Ascending aorta (tissue), 2 donors: ENCODE data around the gene DLX3. TPM values are rescaled to one million over a fixed set of nuclear protein-coding genes. Genes with fewer than 3 reads are reported as not detected.

Experiments used
- DNase-seq, 2 donors: peaks; one replicate each; pipeline ENCODE4 v3.0.0-alpha.2; 2019; ENCODE audit warnings: low spot score in 2 of 2
- H3K27ac ChIP-seq, 2 donors: fragments of 200-600 bp; sonication (generic); one replicate each; pipeline ENCODE4 v1.5.1; 2016 to 2017; ENCODE audit warnings: mild to moderate bottlenecking in 1 of 2
- H3K27me3 ChIP-seq: fragments of 200-600 bp; sonication (generic); one replicate; pipeline ENCODE4 v1.5.1; 2017
- H3K36me3 ChIP-seq, 2 donors: fragments of 200-600 bp; sonication (generic); one replicate each; pipeline ENCODE4 v1.5.1; 2016
- H3K4me1 ChIP-seq, 2 donors: fragments of 200-600 bp; sonication (generic); one replicate each; pipeline ENCODE4 v1.5.1; 2016 to 2017; ENCODE audit warnings: mild to moderate bottlenecking in 1 of 2
- H3K4me3 ChIP-seq, 2 donors: fragments of 200-600 bp; sonication (generic); one replicate each; pipeline ENCODE4 v1.5.1; 2016 to 2017; ENCODE audit warnings: mild to moderate bottlenecking in 1 of 2
- H3K9me3 ChIP-seq, 2 donors: fragments of 200-600 bp; sonication (generic); one replicate each; pipeline ENCODE4 v1.5.1; 2016
- intact Hi-C: fragments of 100-400 bp; cut with DNase I; formaldehyde crosslinking; loops from one replicate; pipeline ENCODE4 v1.15.1; 2023
- total RNA-seq: library from RNA; depleted of rRNA; stranded (reverse); fragments of >200 nt; gene quantifications from one replicate; pipeline ENCODE4 v1.1.0, GENCODE V29; 2016
- TF ChIP-seq, protein P1 (sequence below), 3 experiments: fragments of 200-600 bp in 2 of 3; fragments of 450-650 bp in 1 of 3; sonication (generic) in 2 of 3; IDR thresholded peaks; one replicate each; pipeline ENCODE4 v1.5.1; 2016 to 2019; ENCODE audit warnings: antibody characterized with exemption in 3 of 3, mild to moderate bottlenecking in 1 of 3, moderate library complexity in 1 of 3

The DLX3 gene
- total RNA-seq, 1 donor from 2014 or later = 1.6 TPM

DNA sequence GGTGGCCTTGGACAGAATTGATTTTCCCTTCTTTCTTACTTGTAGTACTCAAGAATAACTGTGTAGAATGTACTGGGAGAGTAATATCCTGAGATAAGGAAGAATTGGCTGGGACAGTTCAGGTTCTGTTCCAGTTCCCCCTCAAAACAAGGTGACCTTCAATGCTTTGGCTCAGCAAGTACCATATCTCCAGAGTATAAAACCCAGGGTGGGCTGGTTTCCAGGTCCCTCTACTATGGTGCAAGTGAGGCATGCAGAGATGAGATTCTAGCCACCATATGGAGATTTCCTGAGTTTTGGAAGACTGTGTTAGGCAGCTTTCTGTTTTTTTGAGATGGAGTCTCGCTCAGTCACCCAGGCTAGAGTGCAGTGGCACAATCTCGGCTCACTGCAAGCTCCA is 18.1 kb upstream of the DLX3 start:
- Histone ChIP-seq H3K27ac (no peak overlapping the region), H3K9me3 (peaks cover 9 to 32% of the 10 kb centered on the region in 2 donors), H3K4me1 (no peaks in the 10 kb centered on the region), H3K27me3 (no peaks in the 10 kb centered on the region), H3K36me3 (no peaks in the 10 kb centered on the region), H3K4me3 (no peak overlapping the region)
- DNase-seq = no peak
- TF ChIP-seq, protein P1, sequence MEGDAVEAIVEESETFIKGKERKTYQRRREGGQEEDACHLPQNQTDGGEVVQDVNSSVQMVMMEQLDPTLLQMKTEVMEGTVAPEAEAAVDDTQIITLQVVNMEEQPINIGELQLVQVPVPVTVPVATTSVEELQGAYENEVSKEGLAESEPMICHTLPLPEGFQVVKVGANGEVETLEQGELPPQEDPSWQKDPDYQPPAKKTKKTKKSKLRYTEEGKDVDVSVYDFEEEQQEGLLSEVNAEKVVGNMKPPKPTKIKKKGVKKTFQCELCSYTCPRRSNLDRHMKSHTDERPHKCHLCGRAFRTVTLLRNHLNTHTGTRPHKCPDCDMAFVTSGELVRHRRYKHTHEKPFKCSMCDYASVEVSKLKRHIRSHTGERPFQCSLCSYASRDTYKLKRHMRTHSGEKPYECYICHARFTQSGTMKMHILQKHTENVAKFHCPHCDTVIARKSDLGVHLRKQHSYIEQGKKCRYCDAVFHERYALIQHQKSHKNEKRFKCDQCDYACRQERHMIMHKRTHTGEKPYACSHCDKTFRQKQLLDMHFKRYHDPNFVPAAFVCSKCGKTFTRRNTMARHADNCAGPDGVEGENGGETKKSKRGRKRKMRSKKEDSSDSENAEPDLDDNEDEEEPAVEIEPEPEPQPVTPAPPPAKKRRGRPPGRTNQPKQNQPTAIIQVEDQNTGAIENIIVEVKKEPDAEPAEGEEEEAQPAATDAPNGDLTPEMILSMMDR (IDR thresholded peaks at IDR 0.05) = no peak
- intact Hi-C loops = no loop called here

GRCh38 chr17:50009282-50009681 is 14.3 kb upstream of the DLX3 start:
- H3K4me1 ChIP-seq = no peaks in the 10 kb centered on the region
- H3K9me3 ChIP-seq = peaks cover 9 to 34% of the 10 kb centered on the region in 2 donors
- TF ChIP-seq, protein P1 (IDR thresholded peaks at IDR 0.05) = no peak
- DNase-seq = no peak
- H3K36me3 ChIP-seq = no peaks in the 10 kb centered on the region
- intact Hi-C loops = no loop called here
- H3K27ac ChIP-seq = no peak overlapping the region
- no peaks in the 10 kb centered on the region for H3K27me3 ChIP-seq
- H3K4me3 ChIP-seq = no peak overlapping the region

DNA sequence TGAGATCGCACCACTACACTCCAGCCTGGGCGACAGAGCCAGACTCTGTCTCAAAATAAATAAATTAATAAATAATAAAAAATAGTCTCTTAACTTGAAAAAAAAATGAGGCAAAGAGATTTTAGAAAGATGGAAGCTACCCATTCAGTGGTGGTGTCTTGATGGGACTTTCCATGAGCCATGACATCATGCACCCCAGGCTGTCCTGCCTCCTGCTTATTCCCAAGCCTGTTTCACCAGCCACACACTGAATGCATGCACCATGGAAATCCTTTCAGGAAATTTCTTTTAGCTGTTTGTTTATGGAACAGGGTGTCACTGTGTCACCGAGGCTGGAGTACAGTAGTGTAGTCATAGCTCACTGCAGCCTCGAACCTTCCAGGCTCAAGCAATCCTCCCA is 8.9 kb upstream of the DLX3 start:
- no peak for DNase-seq
- peaks cover 6% of the 10 kb centered on the region for H3K27me3 ChIP-seq
- TF ChIP-seq, protein P1 (IDR thresholded peaks at IDR 0.05) = no peak
- H3K4me3 ChIP-seq = no peak overlapping the region
- H3K36me3 ChIP-seq = no peaks in the 10 kb centered on the region
- intact Hi-C loops = no loop called here
- H3K4me1 ChIP-seq = no peaks in the 10 kb centered on the region
- no peak overlapping the region for H3K27ac ChIP-seq
- H3K9me3 ChIP-seq = peaks cover 2 to 10% of the 10 kb centered on the region in 2 donors

- H3K27me3 ChIP-seq = peaks cover 26% of the 10 kb centered on the region
- H3K9me3 ChIP-seq = no peaks in the 10 kb centered on the region
- DNase-seq = no peak
- H3K36me3 ChIP-seq = no peaks in the 10 kb centered on the region
- no peak overlapping the region for H3K27ac ChIP-seq
- peaks cover 8 to 13% of the 10 kb centered on the region in 2 donors for H3K4me1 ChIP-seq
- TF ChIP-seq, protein P1 (IDR thresholded peaks at IDR 0.05) = no peak
- no peak overlapping the region for H3K4me3 ChIP-seq
- intact Hi-C loops = loop anchor here (1.0 to 5.0 kb wide), 4 partner anchors 119 to 434 kb away; partner anchors contain the start of gene SLC35B1
Observed at GRCh38 chr17:49998836-49999511, 4.0 kb upstream of the DLX3 start.

GRCh38 chr17:49997773-49998703 is 3.0 kb upstream of the DLX3 start:
- H3K36me3 ChIP-seq = no peaks in the 10 kb centered on the region
- TF ChIP-seq, protein P1 (IDR thresholded peaks at IDR 0.05) = peak; percentile 91 to 96 (median 92)
- intact Hi-C loops = loop anchor here (1.0 to 5.0 kb wide), 4 partner anchors 118 to 433 kb away; partner anchors contain the start of gene SLC35B1
- H3K27ac ChIP-seq = no peak overlapping the region
- peaks cover 30% of the 10 kb centered on the region for H3K27me3 ChIP-seq
- no peak overlapping the region for H3K4me3 ChIP-seq
- no peaks in the 10 kb centered on the region for H3K9me3 ChIP-seq
- DNase-seq = peak; percentile 20 to 83
- peaks cover 11 to 17% of the 10 kb centered on the region in 2 donors for H3K4me1 ChIP-seq
